Ovary (tissue), 3 donors: Measurements from ENCODE around the gene KIF13A.

Experiments
- CTCF ChIP-seq, 3 donors: fragments of 450-650 bp in 2 of 3; fragments of 200-600 bp in 1 of 3; IDR thresholded peaks; one replicate each; pipeline versions ENCODE4 v1.5.1 to v1.8.0; 2016 to 2022; ENCODE audit warnings: antibody characterized with exemption in 3 of 3, mild to moderate bottlenecking in 1 of 3
- EP300 ChIP-seq: sonication (generic); formaldehyde crosslinking; IDR thresholded peaks from one replicate; pipeline ENCODE4 v1.6.1; 2017; ENCODE audit warnings: antibody characterized with exemption
- POLR2A ChIP-seq: fragments of 450-650 bp; IDR thresholded peaks from one replicate; pipeline ENCODE4 v1.6.1; 2017; ENCODE audit warnings: antibody characterized with exemption, mild to moderate bottlenecking, moderate library complexity
- donor health status: DM: no; HTN: no; CAD: no.

GRCh38 chr6:17901493-17901892 lies 85.9 kb downstream of the KIF13A start:
- TF ChIP-seq CTCF (IDR thresholded peaks at IDR 0.05) (no peak), POLR2A (no peak), EP300 (no peak)
